Mammary epithelial cell (primary cell): Measurements from ENCODE around the gene MYLK.

ENCODE experiments used
- EZH2 ChIP-seq: IDR thresholded peaks from 2 replicates; pipeline ENCODE4 v1.6.1; 2012; ENCODE audit warnings: low read length, inconsistent platforms, borderline replicate concordance
- TF ChIP-seq, protein P1 (sequence below), 2 donors: IDR thresholded peaks in 1 of 2; conservative IDR thresholded peaks in 1 of 2; 2 replicates each; pipeline ENCODE4 v1.5.1; 2011 to 2012; ENCODE audit warnings: inconsistent platforms in 2 of 2, low read length in 2 of 2, mild to moderate bottlenecking in 2 of 2, control low read depth in 1 of 2, low read depth in 1 of 2; ENCODE audit not compliant: insufficient read depth in 1 of 2; ENCODE audit errors: extremely low read depth in 1 of 2

DNA sequence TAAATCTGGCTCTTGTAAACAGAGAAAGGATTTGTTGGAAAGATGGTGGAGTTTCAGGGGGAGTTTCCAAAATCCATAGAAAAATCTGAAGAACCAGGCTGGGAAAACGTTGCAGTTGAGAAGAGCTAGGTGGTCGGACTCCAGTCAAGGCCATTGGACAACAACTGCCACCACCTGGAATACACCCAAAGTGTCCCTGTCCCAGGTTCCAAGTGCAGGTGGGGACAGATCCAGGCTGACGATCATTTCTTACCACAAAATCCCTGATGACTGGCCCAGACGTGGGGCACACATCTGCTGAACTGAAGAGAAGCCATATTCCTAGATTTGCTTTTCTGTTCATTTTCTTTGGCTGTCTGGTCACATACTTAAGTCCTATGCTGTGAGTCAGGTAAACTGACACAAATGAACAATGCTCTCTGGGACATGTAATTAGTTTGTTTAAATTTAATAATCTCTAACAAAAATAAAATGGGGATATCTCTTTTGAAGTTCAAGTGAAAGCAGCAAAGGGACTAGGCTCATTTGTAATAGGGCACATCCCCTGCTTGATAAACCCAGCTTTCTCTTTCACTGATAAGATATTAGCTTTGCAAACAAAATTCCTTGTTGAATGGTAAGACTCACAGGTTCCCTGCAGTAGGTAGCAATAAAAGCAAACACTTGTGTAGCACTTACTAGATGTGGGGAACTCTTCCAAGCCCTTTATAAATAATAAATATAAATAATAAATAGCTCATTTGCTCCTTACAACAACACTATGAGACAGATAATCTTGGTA lies 88.5 kb downstream of the MYLK start:
- no peak for TF ChIP-seq EZH2
- TF ChIP-seq, protein P1, sequence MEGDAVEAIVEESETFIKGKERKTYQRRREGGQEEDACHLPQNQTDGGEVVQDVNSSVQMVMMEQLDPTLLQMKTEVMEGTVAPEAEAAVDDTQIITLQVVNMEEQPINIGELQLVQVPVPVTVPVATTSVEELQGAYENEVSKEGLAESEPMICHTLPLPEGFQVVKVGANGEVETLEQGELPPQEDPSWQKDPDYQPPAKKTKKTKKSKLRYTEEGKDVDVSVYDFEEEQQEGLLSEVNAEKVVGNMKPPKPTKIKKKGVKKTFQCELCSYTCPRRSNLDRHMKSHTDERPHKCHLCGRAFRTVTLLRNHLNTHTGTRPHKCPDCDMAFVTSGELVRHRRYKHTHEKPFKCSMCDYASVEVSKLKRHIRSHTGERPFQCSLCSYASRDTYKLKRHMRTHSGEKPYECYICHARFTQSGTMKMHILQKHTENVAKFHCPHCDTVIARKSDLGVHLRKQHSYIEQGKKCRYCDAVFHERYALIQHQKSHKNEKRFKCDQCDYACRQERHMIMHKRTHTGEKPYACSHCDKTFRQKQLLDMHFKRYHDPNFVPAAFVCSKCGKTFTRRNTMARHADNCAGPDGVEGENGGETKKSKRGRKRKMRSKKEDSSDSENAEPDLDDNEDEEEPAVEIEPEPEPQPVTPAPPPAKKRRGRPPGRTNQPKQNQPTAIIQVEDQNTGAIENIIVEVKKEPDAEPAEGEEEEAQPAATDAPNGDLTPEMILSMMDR (conservative IDR thresholded peaks at IDR 0.05 in 1 of 2, IDR thresholded peaks at IDR 0.05 in 1 of 2; ENCODE audit: extremely low read depth in 1 of 2, insufficient read depth in 1 of 2, low read depth in 1 of 2, low read length in 2 of 2) = no peak
